Measurements from ENCODE around the gene PRR29. TPM values are rescaled to one million over a fixed set of nuclear protein-coding genes. Genes with fewer than 3 reads are reported as not detected.

Gene PRR29
- total RNA-seq, 1 experiment from 2014 or later = 0.85 TPM

GRCh38 chr17:64001763-64002529 is 3.8 kb downstream of the PRR29 start:
- ChIA-PET POLR2A (no interaction called here), CTCF (interaction anchor here (1.2 to 1.6 kb wide), 4 partner anchors 16 to 90 kb away, joined by 3 to 4 read pairs (median 4); no protein-coding TSS in a partner anchor)
- Mint-ChIP-seq H3K4me3 (no peak overlapping the region), H3K36me3 (no peaks in the 10 kb centered on the region), H3K27ac (no peak overlapping the region), H3K9me3 (no peaks in the 10 kb centered on the region), H3K27me3 (ENCODE audit: low read depth) (peaks cover 21% of the 10 kb centered on the region), H3K4me1 (peaks cover 19% of the 10 kb centered on the region)
- no peak for DNase-seq (ENCODE audit: low spot score)
- TF ChIP-seq SP1 (CRISPR knock-in tag; conservative IDR thresholded peaks at IDR 0.05) = no peak
- no peak for TF ChIP-seq ZNF317 (CRISPR knock-in tag; IDR thresholded peaks at IDR 0.05; ENCODE audit: borderline replicate concordance, low read depth)
- TF ChIP-seq NR1H2 (CRISPR knock-in tag; IDR thresholded peaks at IDR 0.05) = no peak
- TF ChIP-seq AR (CRISPR knock-in tag; IDR thresholded peaks at IDR 0.05) = no peak
- TF ChIP-seq TEAD4 (CRISPR knock-in tag; IDR thresholded peaks at IDR 0.05) = no peak
- no peak for TF ChIP-seq SMAD3 (CRISPR knock-in tag; IDR thresholded peaks at IDR 0.05; ENCODE audit: borderline replicate concordance)
- TF ChIP-seq ZNF219 (CRISPR knock-in tag; IDR thresholded peaks at IDR 0.05; ENCODE audit: borderline replicate concordance) = no peak
- TF ChIP-seq, protein P1, sequence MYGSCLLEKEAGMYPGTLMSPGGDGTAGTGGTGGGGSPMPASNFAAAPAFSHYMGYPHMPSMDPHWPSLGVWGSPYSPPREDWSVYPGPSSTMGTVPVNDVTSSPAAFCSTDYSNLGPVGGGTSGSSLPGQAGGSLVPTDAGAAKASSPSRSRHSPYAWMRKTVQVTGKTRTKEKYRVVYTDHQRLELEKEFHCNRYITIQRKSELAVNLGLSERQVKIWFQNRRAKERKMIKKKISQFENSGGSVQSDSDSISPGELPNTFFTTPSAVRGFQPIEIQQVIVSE (CRISPR knock-in tag; IDR thresholded peaks at IDR 0.05; ENCODE audit: borderline replicate concordance) = no peak
- TF ChIP-seq, protein P2, sequence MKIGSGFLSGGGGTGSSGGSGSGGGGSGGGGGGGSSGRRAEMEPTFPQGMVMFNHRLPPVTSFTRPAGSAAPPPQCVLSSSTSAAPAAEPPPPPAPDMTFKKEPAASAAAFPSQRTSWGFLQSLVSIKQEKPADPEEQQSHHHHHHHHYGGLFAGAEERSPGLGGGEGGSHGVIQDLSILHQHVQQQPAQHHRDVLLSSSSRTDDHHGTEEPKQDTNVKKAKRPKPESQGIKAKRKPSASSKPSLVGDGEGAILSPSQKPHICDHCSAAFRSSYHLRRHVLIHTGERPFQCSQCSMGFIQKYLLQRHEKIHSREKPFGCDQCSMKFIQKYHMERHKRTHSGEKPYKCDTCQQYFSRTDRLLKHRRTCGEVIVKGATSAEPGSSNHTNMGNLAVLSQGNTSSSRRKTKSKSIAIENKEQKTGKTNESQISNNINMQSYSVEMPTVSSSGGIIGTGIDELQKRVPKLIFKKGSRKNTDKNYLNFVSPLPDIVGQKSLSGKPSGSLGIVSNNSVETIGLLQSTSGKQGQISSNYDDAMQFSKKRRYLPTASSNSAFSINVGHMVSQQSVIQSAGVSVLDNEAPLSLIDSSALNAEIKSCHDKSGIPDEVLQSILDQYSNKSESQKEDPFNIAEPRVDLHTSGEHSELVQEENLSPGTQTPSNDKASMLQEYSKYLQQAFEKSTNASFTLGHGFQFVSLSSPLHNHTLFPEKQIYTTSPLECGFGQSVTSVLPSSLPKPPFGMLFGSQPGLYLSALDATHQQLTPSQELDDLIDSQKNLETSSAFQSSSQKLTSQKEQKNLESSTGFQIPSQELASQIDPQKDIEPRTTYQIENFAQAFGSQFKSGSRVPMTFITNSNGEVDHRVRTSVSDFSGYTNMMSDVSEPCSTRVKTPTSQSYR (CRISPR knock-in tag; IDR thresholded peaks at IDR 0.05) = no peak
- TF ChIP-seq NR3C1 (CRISPR knock-in tag; conservative IDR thresholded peaks at IDR 0.05; ENCODE audit: low read depth) = no peak
- no peak for TF ChIP-seq FOXK1 (CRISPR knock-in tag; IDR thresholded peaks at IDR 0.05)
- no peak for TF ChIP-seq ZNF232 (CRISPR knock-in tag; IDR thresholded peaks at IDR 0.05)
- TF ChIP-seq CREB1 (CRISPR knock-in tag; IDR thresholded peaks at IDR 0.05) = no peak
- no peak for ATAC-seq

DNA sequence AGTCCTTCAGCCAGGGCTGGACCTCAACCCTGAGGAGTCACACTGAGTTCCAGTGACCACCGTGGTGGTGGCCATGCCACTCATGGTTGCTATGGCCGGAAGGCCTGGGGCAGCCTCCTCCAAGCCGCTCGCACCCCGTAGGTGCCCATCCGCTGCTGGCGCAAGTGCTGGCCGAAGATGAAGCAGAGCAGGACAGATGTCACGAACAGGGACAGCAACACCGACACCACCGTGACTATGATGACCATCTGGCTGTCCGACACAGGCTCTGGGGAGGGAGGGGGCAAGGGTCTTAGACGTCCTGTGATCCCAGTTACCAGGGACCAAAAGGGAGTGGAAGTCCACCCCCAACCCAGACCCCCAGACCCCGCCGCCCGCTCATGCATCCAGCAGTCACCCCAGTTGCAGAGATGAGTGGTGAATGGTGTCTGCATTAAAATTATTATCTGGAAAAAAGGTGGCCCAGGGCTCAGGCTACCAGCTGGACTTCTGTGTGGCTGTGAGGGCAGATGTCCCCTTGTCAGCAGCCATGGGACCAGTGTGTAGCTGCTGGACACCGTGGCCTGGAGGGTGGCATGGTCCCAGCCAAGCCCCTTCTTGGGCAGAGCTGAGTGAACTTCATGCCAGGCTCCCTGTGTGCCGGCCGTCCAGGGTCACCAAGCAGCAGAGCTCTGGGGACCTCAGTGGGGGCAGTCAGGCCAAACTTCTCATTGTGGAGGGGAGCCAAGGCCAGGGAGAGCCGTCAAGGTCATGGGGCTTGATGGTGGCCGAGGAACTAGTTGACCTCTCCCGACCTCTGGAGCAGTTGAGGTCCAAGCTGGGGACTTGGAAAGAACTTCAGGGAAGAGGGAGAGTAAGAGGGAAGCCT is 4.7 kb downstream of the PRR29 start:
- CTCF ChIA-PET = interaction anchor here (1.2 to 1.6 kb wide), 3 partner anchors 17 to 56 kb away, joined by 3 to 4 read pairs (median 4); no protein-coding TSS in a partner anchor
- ATAC-seq = no peak
- DNase-seq (ENCODE audit: low spot score) = no peak
- no peak overlapping the region for H3K4me3 Mint-ChIP-seq
- peaks cover 11% of the 10 kb centered on the region for H3K27me3 Mint-ChIP-seq (ENCODE audit: low read depth)
- no peaks in the 10 kb centered on the region for H3K9me3 Mint-ChIP-seq
- peaks cover 17% of the 10 kb centered on the region for H3K4me1 Mint-ChIP-seq
- POLR2A ChIA-PET = no interaction called here
- no peak for TF ChIP-seq ATF2 (CRISPR knock-in tag; IDR thresholded peaks at IDR 0.05; ENCODE audit: borderline replicate concordance, low read depth)
- no peak overlapping the region for H3K27ac Mint-ChIP-seq
- H3K36me3 Mint-ChIP-seq = no peaks in the 10 kb centered on the region

All from WTC11 (cell line).